MV-4-11 (cell line): ENCODE measurements around the gene CCDC85C.

Source experiments
- DNase-seq: peaks from one replicate; lab custom pipeline; 2025; lab: John Stamatoyannopoulos, UW

Gene CCDC85C

GRCh38 chr14:99556134-99556791, 47.7 kb downstream of the CCDC85C start:
- no peak for DNase-seq

- DNase-seq: no peak
Measured at GRCh38 chr14:99554757-99555531, 49.1 kb downstream of the CCDC85C start.

- DNase-seq: no peak
Measured at GRCh38 chr14:99554184-99554583, 49.8 kb downstream of the CCDC85C start.

- DNase-seq: no peak
Measured at GRCh38 chr14:99552572-99553216, 51.3 kb downstream of the CCDC85C start.

- DNase-seq: no peak
Measured at GRCh38 chr14:99552021-99552553, 51.9 kb downstream of the CCDC85C start.

GRCh38 chr14:99551034-99551922, 52.7 kb downstream of the CCDC85C start:
- DNase-seq: no peak

- DNase-seq: no peak
Measured at GRCh38 chr14:99550387-99550992, 53.5 kb downstream of the CCDC85C start.

GRCh38 chr14:99549684-99550083, 54.3 kb downstream of the CCDC85C start:
- no peak for DNase-seq

- no peak for DNase-seq
Measured at GRCh38 chr14:99548871-99549515, 55.0 kb downstream of the CCDC85C start.

- no peak for DNase-seq
Measured at GRCh38 chr14:99548255-99548654, 55.8 kb downstream of the CCDC85C start.

- DNase-seq: no peak
Measured at GRCh38 chr14:99546234-99546879, 57.6 kb downstream of the CCDC85C start.

GRCh38 chr14:99545586-99545985, 58.4 kb downstream of the CCDC85C start:
- no peak for DNase-seq

GRCh38 chr14:99544991-99545390, 59.0 kb downstream of the CCDC85C start:
- DNase-seq: no peak

- no peak for DNase-seq
Measured at GRCh38 chr14:99543985-99544384, 60.0 kb downstream of the CCDC85C start.

- DNase-seq: no peak
Measured at GRCh38 chr14:99543370-99543769, 60.6 kb downstream of the CCDC85C start.

- no peak for DNase-seq
Measured at GRCh38 chr14:99542566-99542965, 61.4 kb downstream of the CCDC85C start.

GRCh38 chr14:99541677-99542470, 62.1 kb downstream of the CCDC85C start:
- no peak for DNase-seq

- DNase-seq: no peak
Measured at GRCh38 chr14:99541211-99541610, 62.8 kb downstream of the CCDC85C start.
